ENCODE data around the gene C14orf93.

The C14orf93 gene

GRCh38 chr14:23025151-23025814, 15.3 kb upstream of the C14orf93 start:
- TF ChIP-seq TAF1 (IDR thresholded peaks at IDR 0.05; ENCODE audit: borderline replicate concordance, insufficient read depth, low read length), result no peak
- no peak for TF ChIP-seq POLR2AphosphoS5 (IDR thresholded peaks at IDR 0.05; ENCODE audit: low read depth, low read length)
- no peak for TF ChIP-seq SIN3A (IDR thresholded peaks at IDR 0.05; ENCODE audit: borderline replicate concordance, insufficient read depth, low read length)
- no peak for TF ChIP-seq FOXP2 (optimal IDR thresholded peaks at IDR 0.05; ENCODE audit: borderline replicate concordance, extremely low read depth, extremely low read length, insufficient read depth)
- no peak for TF ChIP-seq REST (IDR thresholded peaks at IDR 0.05; ENCODE audit: insufficient read depth in 1 of 2, low read depth in 2 of 2, low read length in 2 of 2)

GRCh38 chr14:23024612-23025075, 14.7 kb upstream of the C14orf93 start:
- TF ChIP-seq FOXP2 (optimal IDR thresholded peaks at IDR 0.05; ENCODE audit: borderline replicate concordance, extremely low read depth, extremely low read length, insufficient read depth) (no peak), SIN3A (IDR thresholded peaks at IDR 0.05; ENCODE audit: borderline replicate concordance, insufficient read depth, low read length) (no peak), POLR2AphosphoS5 (IDR thresholded peaks at IDR 0.05; ENCODE audit: low read depth, low read length) (no peak), TAF1 (IDR thresholded peaks at IDR 0.05; ENCODE audit: borderline replicate concordance, insufficient read depth, low read length) (no peak), REST (IDR thresholded peaks at IDR 0.05; ENCODE audit: insufficient read depth in 1 of 2, low read depth in 2 of 2, low read length in 2 of 2) (no peak)

- TF ChIP-seq POLR2AphosphoS5 (IDR thresholded peaks at IDR 0.05; ENCODE audit: low read depth, low read length), result no peak
- TF ChIP-seq TAF1 (IDR thresholded peaks at IDR 0.05; ENCODE audit: borderline replicate concordance, insufficient read depth, low read length), result no peak
- no peak for TF ChIP-seq REST (IDR thresholded peaks at IDR 0.05; ENCODE audit: insufficient read depth in 1 of 2, low read depth in 2 of 2, low read length in 2 of 2)
- no peak for TF ChIP-seq FOXP2 (optimal IDR thresholded peaks at IDR 0.05; ENCODE audit: borderline replicate concordance, extremely low read depth, extremely low read length, insufficient read depth)
Observed at GRCh38 chr14:23023795-23024152, 13.8 kb upstream of the C14orf93 start.

- TF ChIP-seq REST (IDR thresholded peaks at IDR 0.05; ENCODE audit: insufficient read depth in 1 of 2, low read depth in 2 of 2, low read length in 2 of 2) (no peak), SIN3A (IDR thresholded peaks at IDR 0.05; ENCODE audit: borderline replicate concordance, insufficient read depth, low read length) (no peak), TAF1 (IDR thresholded peaks at IDR 0.05; ENCODE audit: borderline replicate concordance, insufficient read depth, low read length) (no peak), POLR2AphosphoS5 (IDR thresholded peaks at IDR 0.05; ENCODE audit: low read depth, low read length) (no peak), FOXP2 (optimal IDR thresholded peaks at IDR 0.05; ENCODE audit: borderline replicate concordance, extremely low read depth, extremely low read length, insufficient read depth) (no peak)
Observed at GRCh38 chr14:23023022-23023794, 13.3 kb upstream of the C14orf93 start.

All from PFSK-1 (cell line).